ENCODE data around the gene TMEM222. TPM values are rescaled to one million over a fixed set of nuclear protein-coding genes. Genes with fewer than 3 reads are reported as not detected.
A peak's percentile ranks its signal among the peaks of the same experiment; 100 is the strongest.

Gene TMEM222
- total and polyA plus RNA-seq, 8 donors, result 11.9 to 37.0 (median 17.5) TPM

DNA sequence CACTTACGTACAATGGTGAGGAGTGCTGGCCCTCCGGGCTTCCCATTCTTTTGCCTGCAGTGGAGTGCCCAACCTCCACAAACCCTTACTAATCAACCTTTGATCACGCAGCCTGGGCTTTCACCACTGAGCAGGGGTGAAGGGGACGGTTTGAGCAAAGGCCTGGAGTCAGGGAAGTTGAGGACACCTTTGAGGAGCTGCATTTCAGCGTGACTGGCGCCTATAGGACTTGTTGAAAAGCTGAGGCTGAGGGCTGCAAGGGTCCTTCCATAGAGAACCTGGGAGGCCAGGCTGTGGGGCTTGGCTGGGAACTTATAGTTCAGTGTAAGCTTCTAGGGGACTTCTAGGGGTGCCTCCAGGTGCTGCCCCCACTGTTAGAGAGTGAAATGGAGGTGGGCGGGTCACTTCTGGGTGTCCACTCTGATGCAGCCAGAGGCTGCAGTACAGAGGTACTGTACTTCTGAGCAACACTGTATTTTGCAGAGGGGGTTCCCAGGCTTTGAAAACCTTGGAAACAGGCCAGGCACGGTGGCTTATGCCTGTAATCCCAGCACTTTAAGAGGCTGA is 29.7 kb downstream of the TMEM222 start:
- Histone ChIP-seq H3K27me3 (no peaks in the 10 kb centered on the region), H3K9me3 (no peaks in the 10 kb centered on the region), H3K4me1 (peaks cover 0 to 3% (median 0%) of the 10 kb centered on the region in 3 donors), H3K36me3 (no peaks in the 10 kb centered on the region), H3K4me3 (no peak overlapping the region), H3K27ac (no peak overlapping the region)
- FAIRE-seq (no peak), DNase-seq (peak in 1 of 6 donors; percentile 45), ATAC-seq (no peak)
- intact Hi-C loops (cut with DNase I), result no loop called here
- 70 to 72% methylated on average over 8 of the region's 8 CpGs for WGBS, 2 donors
- TF ChIP-seq, protein P1, sequence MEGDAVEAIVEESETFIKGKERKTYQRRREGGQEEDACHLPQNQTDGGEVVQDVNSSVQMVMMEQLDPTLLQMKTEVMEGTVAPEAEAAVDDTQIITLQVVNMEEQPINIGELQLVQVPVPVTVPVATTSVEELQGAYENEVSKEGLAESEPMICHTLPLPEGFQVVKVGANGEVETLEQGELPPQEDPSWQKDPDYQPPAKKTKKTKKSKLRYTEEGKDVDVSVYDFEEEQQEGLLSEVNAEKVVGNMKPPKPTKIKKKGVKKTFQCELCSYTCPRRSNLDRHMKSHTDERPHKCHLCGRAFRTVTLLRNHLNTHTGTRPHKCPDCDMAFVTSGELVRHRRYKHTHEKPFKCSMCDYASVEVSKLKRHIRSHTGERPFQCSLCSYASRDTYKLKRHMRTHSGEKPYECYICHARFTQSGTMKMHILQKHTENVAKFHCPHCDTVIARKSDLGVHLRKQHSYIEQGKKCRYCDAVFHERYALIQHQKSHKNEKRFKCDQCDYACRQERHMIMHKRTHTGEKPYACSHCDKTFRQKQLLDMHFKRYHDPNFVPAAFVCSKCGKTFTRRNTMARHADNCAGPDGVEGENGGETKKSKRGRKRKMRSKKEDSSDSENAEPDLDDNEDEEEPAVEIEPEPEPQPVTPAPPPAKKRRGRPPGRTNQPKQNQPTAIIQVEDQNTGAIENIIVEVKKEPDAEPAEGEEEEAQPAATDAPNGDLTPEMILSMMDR (IDR thresholded peaks at IDR 0.05), result no peak

DNA sequence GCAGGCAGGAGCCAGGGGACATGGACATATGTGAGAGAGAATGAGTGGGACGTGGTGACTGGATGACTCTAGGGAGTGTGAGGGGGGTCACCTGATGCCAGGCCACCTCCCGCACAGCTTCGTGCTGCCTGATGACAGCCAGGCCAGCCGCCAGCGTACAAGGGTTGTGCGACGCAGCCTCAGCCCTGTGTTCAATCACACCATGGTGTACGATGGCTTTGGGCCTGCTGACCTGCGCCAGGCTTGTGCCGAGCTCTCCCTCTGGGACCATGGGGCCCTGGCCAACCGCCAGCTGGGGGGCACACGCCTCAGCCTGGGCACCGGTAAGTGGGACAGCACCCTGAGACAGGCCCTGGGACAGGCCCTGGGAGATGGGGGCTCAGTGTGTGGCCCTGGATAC is 31.2 kb downstream of the TMEM222 start:
- DNase-seq, result peak in 1 of 6 donors; percentile 82

DNA sequence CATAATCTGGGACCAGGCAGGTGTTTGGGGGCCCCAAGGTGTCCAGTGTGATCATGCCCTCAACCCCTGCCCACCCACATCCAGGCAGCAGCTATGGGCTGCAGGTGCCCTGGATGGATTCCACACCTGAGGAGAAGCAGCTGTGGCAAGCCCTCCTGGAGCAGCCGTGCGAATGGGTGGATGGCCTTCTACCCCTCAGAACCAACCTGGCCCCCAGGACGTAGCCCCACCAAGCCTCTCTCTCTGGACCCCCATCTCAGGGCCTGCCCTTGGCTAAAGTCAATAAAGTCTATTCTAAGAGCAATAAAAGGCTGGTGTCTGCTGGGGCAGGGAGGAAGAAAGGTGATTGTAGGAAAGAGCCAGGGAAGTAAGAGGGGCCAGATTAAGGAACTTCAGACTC is 31.7 kb downstream of the TMEM222 start:
- H3K27me3 ChIP-seq, result no peaks in the 10 kb centered on the region
- TF ChIP-seq, protein P1 (IDR thresholded peaks at IDR 0.05), result no peak
- no peak overlapping the region for H3K27ac ChIP-seq
- DNase-seq (peak in 1 of 6 donors; percentile 61), ATAC-seq (no peak), FAIRE-seq (no peak)
- intact Hi-C loops (cut with DNase I), result no loop called here
- no peaks in the 10 kb centered on the region for H3K9me3 ChIP-seq
- H3K4me3 ChIP-seq, result no peak overlapping the region
- no peaks in the 10 kb centered on the region for H3K36me3 ChIP-seq
- H3K4me1 ChIP-seq, result peaks cover 0 to 4% (median 2%) of the 10 kb centered on the region in 3 donors
- 90 to 96% methylated on average over 3 of the region's 3 CpGs for WGBS, 2 donors

More for the DNA sequence above, 31.2 kb downstream of the TMEM222 start:
- H3K27me3 ChIP-seq, result no peaks in the 10 kb centered on the region
- no peaks in the 10 kb centered on the region for H3K9me3 ChIP-seq
- FAIRE-seq (no peak), ATAC-seq (no peak)
- peaks cover 0 to 4% (median 3%) of the 10 kb centered on the region in 3 donors for H3K4me1 ChIP-seq
- TF ChIP-seq, protein P1 (IDR thresholded peaks at IDR 0.05), result no peak
- H3K4me3 ChIP-seq, result no peak overlapping the region
- WGBS, 2 donors, result 84 to 91% methylated on average over 13 of the region's 13 CpGs
- H3K27ac ChIP-seq, result no peak overlapping the region
- no peaks in the 10 kb centered on the region for H3K36me3 ChIP-seq
- intact Hi-C loops (cut with DNase I), result no loop called here

DNA sequence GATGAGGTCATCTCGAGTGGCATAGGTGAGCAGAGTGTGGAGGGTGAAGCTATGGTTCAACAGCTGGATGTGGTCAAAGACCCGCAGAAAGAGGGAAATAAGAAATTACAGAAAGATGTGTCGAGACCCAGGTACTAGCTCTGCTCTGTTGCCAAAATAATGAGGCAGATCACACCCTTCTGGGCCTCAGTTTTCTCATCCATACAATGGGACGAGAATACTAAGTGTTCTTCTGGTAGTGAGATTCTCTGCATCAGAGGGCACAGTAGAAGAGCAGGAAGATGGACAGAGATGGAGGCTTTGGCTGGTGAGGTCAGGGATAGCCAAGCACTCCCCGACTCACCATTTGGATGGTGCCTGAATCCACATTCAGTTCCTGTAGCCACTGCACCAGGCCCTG is 33.7 kb downstream of the TMEM222 start:
- DNase-seq (no peak), FAIRE-seq (no peak), ATAC-seq (no peak)
- TF ChIP-seq, protein P1 (IDR thresholded peaks at IDR 0.05), result no peak
- Histone ChIP-seq H3K4me3 (no peak overlapping the region), H3K27ac (no peak overlapping the region), H3K27me3 (no peaks in the 10 kb centered on the region), H3K4me1 (peaks cover 0 to 4% (median 0%) of the 10 kb centered on the region in 3 donors), H3K9me3 (no peaks in the 10 kb centered on the region), H3K36me3 (no peaks in the 10 kb centered on the region)
- 86 to 91% methylated on average over 5 of the region's 5 CpGs for WGBS, 2 donors
- intact Hi-C loops (cut with DNase I), result loop anchor here in 1 of 3 donors (5.0 kb wide), 1 partner anchor 37 kb away; the partner anchor contains the start of gene GPR3

DNA sequence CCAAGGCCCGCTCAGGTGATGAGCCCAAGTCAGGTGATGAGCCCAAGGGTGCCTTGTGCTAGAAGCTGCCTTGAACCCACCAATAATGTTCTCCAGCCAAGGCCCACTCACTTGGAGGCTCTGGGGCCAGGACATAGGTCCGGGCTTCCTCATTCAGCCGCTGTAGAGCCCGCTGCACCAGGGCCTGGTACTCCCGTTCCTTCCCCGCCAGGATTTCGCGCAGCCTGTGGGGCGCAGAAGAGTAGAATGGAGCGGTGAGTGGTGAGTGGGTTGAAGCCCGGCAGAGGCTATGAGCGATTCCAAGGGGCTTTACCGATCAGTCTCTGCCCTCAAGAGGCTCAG is 34.3 kb downstream of the TMEM222 start:
- H3K27ac ChIP-seq, result no peak overlapping the region
- H3K9me3 ChIP-seq, result no peaks in the 10 kb centered on the region
- FAIRE-seq (no peak), DNase-seq (no peak), ATAC-seq (no peak)
- H3K4me3 ChIP-seq, result no peak overlapping the region
- H3K27me3 ChIP-seq, result no peaks in the 10 kb centered on the region
- TF ChIP-seq, protein P1 (IDR thresholded peaks at IDR 0.05), result no peak
- no peaks in the 10 kb centered on the region for H3K36me3 ChIP-seq
- H3K4me1 ChIP-seq, result peaks cover 0 to 4% (median 0%) of the 10 kb centered on the region in 3 donors
- WGBS, 2 donors, result 92 to 95% methylated on average over 13 of the region's 13 CpGs
- intact Hi-C loops (cut with DNase I), result loop anchor here in 1 of 3 donors (5.0 kb wide), 1 partner anchor 36 kb away; the partner anchor contains the start of gene GPR3
